Measurements from ENCODE around the gene RAPGEF6.

- TF ChIP-seq CTCF (IDR thresholded peaks at IDR 0.05; ENCODE audit: borderline replicate concordance, extremely low read depth, low read length, poor library complexity, severe bottlenecking): no peak
- no peak for TF ChIP-seq EZH2 (IDR thresholded peaks at IDR 0.05; ENCODE audit: borderline replicate concordance, low read depth, low read length, severe bottlenecking)
These were observed 41.1 kb downstream of the RAPGEF6 start for GRCh38 chr5:131593921-131594320.

Measured in DND-41 (cell line).